ENCODE results near the gene ITGB3BP.

The ITGB3BP gene

DNA sequence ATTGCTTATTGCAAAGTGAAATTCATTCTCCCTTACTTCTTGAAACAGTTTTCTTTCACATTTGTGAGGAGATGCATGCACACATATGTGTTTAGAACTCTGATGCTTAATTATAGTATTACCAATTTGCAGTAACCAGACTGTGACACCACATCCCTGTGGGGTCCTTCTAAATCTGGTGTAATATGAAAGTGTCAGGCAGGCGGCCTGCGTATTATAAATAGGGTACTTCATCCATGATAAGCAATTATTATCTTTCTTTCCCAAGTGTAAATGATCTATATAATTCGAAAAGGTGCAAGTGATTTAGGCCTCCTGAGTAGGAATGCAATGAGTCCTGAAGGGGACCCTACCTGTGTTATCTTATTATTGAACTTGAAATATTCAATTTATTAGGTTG is 1.2 kb upstream of the ITGB3BP start:
- no peak for TF ChIP-seq CTCF (IDR thresholded peaks at IDR 0.05; ENCODE audit: low read depth, low read length)
- Histone ChIP-seq H3K4me3 (ENCODE audit: low read depth, low read length) (peak overlapping the region; percentile 97), H3K9me3 (ENCODE audit: severe bottlenecking) (no peaks in the 10 kb centered on the region), H3K27ac (no peak overlapping the region; the same call in 1 of the 2 replicates), H3K27me3 (ENCODE audit: insufficient read depth, low read depth, severe bottlenecking) (no peaks in the 10 kb centered on the region), H3K36me3 (peaks cover 8% of the 10 kb centered on the region)
- no peak for DNase-seq

GRCh38 chr1:63523738-63524137 is 713 bp upstream of the ITGB3BP start:
- Histone ChIP-seq H3K36me3 (peaks cover 11% of the 10 kb centered on the region), H3K9me3 (ENCODE audit: severe bottlenecking) (no peaks in the 10 kb centered on the region), H3K27me3 (ENCODE audit: insufficient read depth, low read depth, severe bottlenecking) (no peaks in the 10 kb centered on the region), H3K4me3 (ENCODE audit: low read depth, low read length) (peak overlapping the region; percentile 97), H3K27ac (peak overlapping the region; percentile 86)
- DNase-seq = no peak
- TF ChIP-seq CTCF (IDR thresholded peaks at IDR 0.05; ENCODE audit: low read depth, low read length) = no peak

DNA sequence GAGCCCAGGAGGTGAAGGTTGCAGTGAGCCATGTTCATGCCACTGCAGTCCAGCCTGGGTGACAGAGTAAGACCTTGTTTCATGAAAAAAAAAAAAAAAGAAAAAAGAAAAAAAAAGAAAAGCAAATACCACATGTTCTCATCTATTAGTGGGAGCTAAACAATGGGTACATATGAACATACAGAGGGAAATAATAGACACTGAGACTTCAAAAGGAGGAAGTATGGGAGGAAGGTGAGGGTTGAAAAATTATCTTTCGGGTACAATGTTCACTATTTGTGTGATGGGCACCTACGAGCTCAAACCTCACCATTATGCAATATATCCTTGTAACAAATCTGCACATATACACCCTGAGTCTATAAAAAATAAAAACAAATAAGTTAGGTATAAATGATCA is 6.4 kb downstream of the ITGB3BP start:
- DNase-seq = no peak
- Histone ChIP-seq H3K27me3 (ENCODE audit: insufficient read depth, low read depth, severe bottlenecking) (no peaks in the 10 kb centered on the region), H3K36me3 (peaks cover 2% of the 10 kb centered on the region; the same call in 1 of the 2 replicates), H3K9me3 (ENCODE audit: severe bottlenecking) (peaks cover 3% of the 10 kb centered on the region), H3K4me3 (ENCODE audit: low read depth, low read length) (no peak overlapping the region), H3K27ac (no peak overlapping the region)
- TF ChIP-seq CTCF (IDR thresholded peaks at IDR 0.05; ENCODE audit: low read depth, low read length) = no peak

DNA sequence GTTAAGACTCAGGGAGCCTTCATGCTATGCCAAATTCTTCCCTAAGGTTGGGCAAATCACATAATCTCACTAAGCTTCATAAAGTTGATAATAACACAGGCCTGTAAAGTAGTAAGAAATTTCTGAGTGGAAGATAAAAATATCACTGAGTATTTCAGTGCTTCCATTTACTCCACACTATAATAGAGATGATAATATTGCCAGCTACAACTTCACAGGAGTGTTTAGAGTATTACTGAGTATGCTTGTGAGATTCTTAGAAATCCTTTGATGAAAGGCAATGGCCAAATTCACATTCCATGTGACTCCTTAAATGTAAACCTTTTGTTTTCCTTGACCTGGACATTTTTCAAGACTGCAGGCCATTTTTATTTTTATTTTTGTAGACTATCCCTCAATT is 10.4 kb downstream of the ITGB3BP start:
- TF ChIP-seq CTCF (IDR thresholded peaks at IDR 0.05; ENCODE audit: low read depth, low read length) = no peak
- Histone ChIP-seq H3K9me3 (ENCODE audit: severe bottlenecking) (peaks cover 3% of the 10 kb centered on the region), H3K4me3 (ENCODE audit: low read depth, low read length) (no peak overlapping the region), H3K27ac (no peak overlapping the region), H3K27me3 (ENCODE audit: insufficient read depth, low read depth, severe bottlenecking) (no peaks in the 10 kb centered on the region), H3K36me3 (peaks cover 7% of the 10 kb centered on the region)
- no peak for DNase-seq

GRCh38 chr1:63509718-63510117 is 13.3 kb downstream of the ITGB3BP start:
- DNase-seq = no peak
- no peak overlapping the region for H3K27ac ChIP-seq
- H3K4me3 ChIP-seq (ENCODE audit: low read depth, low read length) = no peak overlapping the region
- H3K9me3 ChIP-seq (ENCODE audit: severe bottlenecking) = peaks cover 3% of the 10 kb centered on the region
- TF ChIP-seq CTCF (IDR thresholded peaks at IDR 0.05; ENCODE audit: low read depth, low read length) = no peak
- no peaks in the 10 kb centered on the region for H3K27me3 ChIP-seq (ENCODE audit: insufficient read depth, low read depth, severe bottlenecking)
- H3K36me3 ChIP-seq = peaks cover 22% of the 10 kb centered on the region

- no peak for DNase-seq
- no peak for TF ChIP-seq CTCF (IDR thresholded peaks at IDR 0.05; ENCODE audit: low read depth, low read length)
- H3K27me3 ChIP-seq (ENCODE audit: insufficient read depth, low read depth, severe bottlenecking) = no peaks in the 10 kb centered on the region
- H3K4me3 ChIP-seq (ENCODE audit: low read depth, low read length) = no peak overlapping the region
- H3K27ac ChIP-seq = no peak overlapping the region
- H3K36me3 ChIP-seq = peaks cover 22% of the 10 kb centered on the region
- no peaks in the 10 kb centered on the region for H3K9me3 ChIP-seq (ENCODE audit: severe bottlenecking)
Observed at GRCh38 chr1:63506782-63507181, 16.2 kb downstream of the ITGB3BP start.

All from WERI-Rb-1 (cell line).